PC-3 (cell line): ENCODE results near the gene PPM1B. TPM values are rescaled to one million over a fixed set of nuclear protein-coding genes. Genes with fewer than 3 reads are reported as not detected.

Source experiments
- ATAC-seq: fragments of 200-7000 bp; cut with Tn5 transposase; 2 replicates; pipeline ENCODE4 v1.9.1; 2020; ENCODE audit warnings: mild to moderate bottlenecking, moderate library complexity
- BruUV-seq: library from RNA; stranded (reverse); fragments of 400-500 nt; replicated peaks from 2 replicates; lab custom pipeline; 2021; lab: Mats Ljungman, UMichigan
- CTCF ChIA-PET: fragments of 300-600 bp; sonication (Branson Sonifier 250); formaldehyde crosslinking; loops from one replicate; lab custom pipeline; 2022; ENCODE audit warnings: antibody characterized with exemption; lab: Charles Lee
- POLR2A ChIA-PET: fragments of 300-600 bp; sonication (Branson Sonifier 250); formaldehyde crosslinking; loops from one replicate; lab custom pipeline; 2022; ENCODE audit warnings: antibody characterized with exemption; ENCODE audit not compliant: unreplicated experiment; lab: Charles Lee
- DNase-seq: peaks from one replicate; pipeline ENCODE4 v3.0.0-alpha.2; 2015
- H2AFZ ChIP-seq: fragments of 300-600 bp; sonication (generic); 2 replicates; pipeline ENCODE4 v1.6.0; 2016; ENCODE audit warnings: antibody characterized with exemption, low read length
- H3F3A ChIP-seq: fragments of 300-600 bp; sonication (generic); one replicate; pipeline ENCODE4 v1.6.0; 2017; ENCODE audit warnings: antibody characterized with exemption, low read length, control low read depth, mild to moderate bottlenecking; ENCODE audit not compliant: unreplicated experiment
- H3K27ac ChIP-seq: fragments of 300-600 bp; sonication (generic); 2 replicates; pipeline ENCODE4 v1.5.1; 2016; ENCODE audit warnings: mild to moderate bottlenecking, low read length
- H3K27me3 ChIP-seq: fragments of 300-600 bp; sonication (generic); 2 replicates; pipeline ENCODE4 v1.6.1; 2016; ENCODE audit warnings: low read length, mixed read lengths
- H3K36me3 ChIP-seq: fragments of 300-600 bp; sonication (generic); 2 replicates; pipeline ENCODE4 v1.6.1; 2016; ENCODE audit warnings: low read depth, mixed run types, low read length, mixed read lengths
- H3K4me1 ChIP-seq: fragments of 300-600 bp; sonication (generic); 2 replicates; pipeline ENCODE4 v1.5.1; 2016; ENCODE audit warnings: low read length; ENCODE audit not compliant: insufficient read depth
- H3K4me2 ChIP-seq: fragments of 300-600 bp; sonication (generic); 2 replicates; pipeline ENCODE4 v1.6.0; 2016; ENCODE audit warnings: low read length
- H3K4me3 ChIP-seq: fragments of 300-600 bp; sonication (generic); 2 replicates; pipeline ENCODE4 v1.5.1; 2016; ENCODE audit warnings: mild to moderate bottlenecking, low read length, mixed read lengths
- H3K79me2 ChIP-seq: fragments of 300-600 bp; sonication (generic); 2 replicates; pipeline ENCODE4 v1.6.1; 2017; ENCODE audit warnings: low read length, mixed read lengths
- H3K9ac ChIP-seq: fragments of 300-600 bp; sonication (generic); 2 replicates; pipeline ENCODE4 v1.6.0; 2016; ENCODE audit warnings: mild to moderate bottlenecking, low read length
- H3K9me2 ChIP-seq: fragments of 300-600 bp; sonication (generic); replicated peaks from 2 replicates; pipeline ENCODE4 v1.6.1; 2016; ENCODE audit warnings: mixed run types, low read length, mixed read lengths
- H3K9me3 ChIP-seq: fragments of 300-600 bp; sonication (generic); 2 replicates; pipeline ENCODE4 v1.6.1; 2016; ENCODE audit warnings: low read length, mixed read lengths
- H4K20me1 ChIP-seq: fragments of 300-600 bp; sonication (generic); 2 replicates; pipeline ENCODE4 v1.6.1; 2016; ENCODE audit warnings: low read length, mixed read lengths
- CTCF ChIP-seq: fragments of 300-600 bp; sonication (generic); conservative IDR thresholded peaks from 2 replicates; pipeline ENCODE4 v1.5.1; 2017; ENCODE audit warnings: antibody characterized with exemption, low read depth, mild to moderate bottlenecking, low read length
- EZH2 ChIP-seq: fragments of 300-600 bp; sonication (generic); IDR thresholded peaks from one replicate; pipeline ENCODE4 v1.6.1; 2017; ENCODE audit warnings: antibody characterized with exemption, mild to moderate bottlenecking, low read length; ENCODE audit not compliant: unreplicated experiment
- EZH2phosphoT487 ChIP-seq: fragments of 300-600 bp; sonication (generic); IDR thresholded peaks from 2 replicates; pipeline ENCODE4 v1.6.1; 2018; ENCODE audit warnings: mild to moderate bottlenecking, antibody characterized with exemption, low read length, borderline replicate concordance
- intact Hi-C: fragments of 100-400 bp; cut with micrococcal nuclease; formaldehyde crosslinking; loops from 2 replicates; pipeline ENCODE4 v1.9.0; 2023
- total RNA-seq: library from RNA; depleted of rRNA; stranded (reverse); fragments of >200 nt; gene quantifications from 2 replicates; pipeline ENCODE4 v1.2.3, GENCODE V29; 2014

The PPM1B gene
- total RNA-seq, 1 experiment from 2014 or later, result 17.6 TPM

- TF ChIP-seq EZH2phosphoT487, result no peak
- TF ChIP-seq CTCF, result no peak
- no peak for TF ChIP-seq EZH2
- POLR2A ChIA-PET, result interaction anchor here (0.5 to 0.6 kb wide), 2 partner anchors 64 to 195 kb away, joined by 3 read pairs; no protein-coding TSS in a partner anchor
- Histone ChIP-seq H3F3A (no peaks in the 10 kb centered on the region), H3K4me3 (no peak overlapping the region), H3K27me3 (no peaks in the 10 kb centered on the region), H3K4me1 (peaks cover 23% of the 10 kb centered on the region), H3K9me3 (no peaks in the 10 kb centered on the region), H3K27ac (no peak overlapping the region), H3K4me2 (peak overlapping the region; percentile 38), H2AFZ (no peak overlapping the region), H3K79me2 (no peaks in the 10 kb centered on the region), H4K20me1 (no peaks in the 10 kb centered on the region), H3K36me3 (no peaks in the 10 kb centered on the region), H3K9me2 (no peaks in the 10 kb centered on the region), H3K9ac (no peak overlapping the region)
- BruUV-seq, result no TSS peak
- peak; percentile 87 for ATAC-seq
- peak; percentile 79 for DNase-seq
- CTCF ChIA-PET, result interaction anchor here (1.0 kb wide), 1 partner anchor 10 kb away, joined by 6 read pairs; no protein-coding TSS in a partner anchor
- intact Hi-C loops, result loop anchor here (2.0 to 5.0 kb wide), 2 partner anchors 41 to 63 kb away; no protein-coding TSS in a partner anchor
These were observed 64.9 kb downstream of the PPM1B start for GRCh38 chr2:44233450-44234128.

- no peaks in the 10 kb centered on the region for H3K27me3 ChIP-seq
- CTCF ChIA-PET, result interaction anchor here (0.6 kb wide), 1 partner anchor 54 kb away, joined by 3 read pairs; no protein-coding TSS in a partner anchor
- H3K27ac ChIP-seq, result no peak overlapping the region
- no peaks in the 10 kb centered on the region for H4K20me1 ChIP-seq
- no peaks in the 10 kb centered on the region for H3K79me2 ChIP-seq
- DNase-seq (no peak), ATAC-seq (no peak)
- H3K9me3 ChIP-seq, result no peaks in the 10 kb centered on the region
- no peaks in the 10 kb centered on the region for H3K9me2 ChIP-seq
- POLR2A ChIA-PET, result no interaction called here
- no peak overlapping the region for H3K4me2 ChIP-seq
- H3F3A ChIP-seq, result no peaks in the 10 kb centered on the region
- H3K36me3 ChIP-seq, result no peaks in the 10 kb centered on the region
- H3K9ac ChIP-seq, result no peak overlapping the region
- intact Hi-C loops, result no loop called here
- no peak overlapping the region for H2AFZ ChIP-seq
- BruUV-seq, result no TSS peak
- TF ChIP-seq CTCF (no peak), EZH2phosphoT487 (no peak), EZH2 (no peak)
- peaks cover 28% of the 10 kb centered on the region for H3K4me1 ChIP-seq
- H3K4me3 ChIP-seq, result no peak overlapping the region
These were observed 68.5 kb downstream of the PPM1B start for GRCh38 chr2:44237221-44237620.

GRCh38 chr2:44242904-44243303, 74.2 kb downstream of the PPM1B start:
- ChIA-PET POLR2A (interaction anchor here (0.6 kb wide), 1 partner anchor 1697 kb away, joined by 3 read pairs; no protein-coding TSS in a partner anchor), CTCF (interaction anchor here (0.6 to 1.5 kb wide), 2 partner anchors 9 to 659 kb away, joined by 4 to 6 read pairs; no protein-coding TSS in a partner anchor)
- Histone ChIP-seq H3K9me2 (no peaks in the 10 kb centered on the region), H3F3A (no peaks in the 10 kb centered on the region), H2AFZ (no peak overlapping the region), H3K4me2 (no peak overlapping the region), H3K36me3 (no peaks in the 10 kb centered on the region), H3K4me1 (peaks cover 21% of the 10 kb centered on the region), H3K79me2 (no peaks in the 10 kb centered on the region), H3K27me3 (no peaks in the 10 kb centered on the region), H3K9me3 (no peaks in the 10 kb centered on the region), H3K4me3 (no peak overlapping the region), H4K20me1 (no peaks in the 10 kb centered on the region), H3K9ac (no peak overlapping the region), H3K27ac (no peak overlapping the region)
- intact Hi-C loops, result no loop called here
- TF ChIP-seq CTCF, result no peak
- no peak for TF ChIP-seq EZH2
- TF ChIP-seq EZH2phosphoT487, result no peak
- no peak for DNase-seq
- no TSS peak for BruUV-seq
- ATAC-seq, result no peak
